Stimulated activated CD4-positive, alpha-beta T cell treated with anti-CD3 and anti-CD28 coated beads, TNF-alpha, amount 100 ng/mL, for 4 hours (primary cell): ENCODE results near the gene IKBIP.
A peak's percentile ranks its signal among the peaks of the same experiment; 100 is the strongest.
"Not testable (repeated sequence)": the region's sequence is repeated elsewhere in the genome, so short reads cannot be mapped to it uniquely, and the experiment has no call there.

Experiments used
- DNase-seq, 3 experiments: peaks; one replicate each; pipeline ENCODE4 v3.0.0-alpha.2; 2020; ENCODE audit warnings: low read depth in 3 of 3

The IKBIP gene

DNA sequence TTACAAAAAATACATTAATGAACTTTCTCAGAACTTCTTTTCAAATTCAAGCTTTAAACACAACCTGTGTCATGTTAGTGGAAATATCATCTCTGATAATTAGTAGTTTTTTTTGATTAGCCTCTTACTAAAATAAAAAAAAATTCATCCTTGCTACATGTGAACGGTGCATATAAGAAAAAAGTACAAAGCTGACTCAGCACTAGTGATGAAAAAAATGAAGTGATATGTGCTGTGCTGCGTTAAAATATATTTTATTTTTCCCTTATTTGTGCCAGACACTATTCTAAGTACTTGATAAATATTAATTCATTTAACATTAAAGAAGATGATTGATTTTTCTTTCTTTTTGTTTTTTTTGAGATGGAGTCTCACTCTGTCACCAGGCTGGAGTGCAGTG, 7.5 kb downstream of the IKBIP start:
- DNase-seq = no peak

DNA sequence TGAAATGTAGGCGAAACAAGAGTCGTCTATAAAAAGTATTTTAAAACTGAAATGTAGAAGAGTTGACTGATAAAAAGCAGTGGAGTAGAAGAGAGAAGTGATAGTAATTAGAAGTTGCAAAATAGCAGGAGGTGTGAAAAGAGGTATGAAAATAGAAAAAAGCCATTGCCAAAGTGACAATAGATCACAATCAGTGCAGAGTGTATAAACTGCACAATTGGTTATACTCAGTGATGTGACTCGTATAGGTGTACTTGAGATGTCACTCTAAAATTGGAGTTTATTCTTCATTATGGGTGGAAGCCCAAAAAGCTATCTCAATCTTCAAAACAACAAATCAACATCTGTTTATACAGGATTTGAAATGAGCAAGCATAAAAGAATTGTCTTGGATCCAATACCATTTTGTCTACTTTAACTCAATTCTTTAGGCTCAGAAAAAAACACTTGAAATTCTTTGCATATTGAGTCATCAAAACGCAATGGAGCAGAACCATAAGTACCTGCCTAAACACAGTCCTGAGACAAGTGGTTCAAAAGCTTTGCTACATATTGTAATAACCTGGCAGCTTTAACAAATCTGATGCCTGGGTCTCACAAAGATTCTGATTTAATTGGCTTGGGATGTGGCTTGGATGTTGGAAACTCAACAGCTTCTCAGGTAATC, 8.8 kb downstream of the IKBIP start:
- no peak for DNase-seq

DNA sequence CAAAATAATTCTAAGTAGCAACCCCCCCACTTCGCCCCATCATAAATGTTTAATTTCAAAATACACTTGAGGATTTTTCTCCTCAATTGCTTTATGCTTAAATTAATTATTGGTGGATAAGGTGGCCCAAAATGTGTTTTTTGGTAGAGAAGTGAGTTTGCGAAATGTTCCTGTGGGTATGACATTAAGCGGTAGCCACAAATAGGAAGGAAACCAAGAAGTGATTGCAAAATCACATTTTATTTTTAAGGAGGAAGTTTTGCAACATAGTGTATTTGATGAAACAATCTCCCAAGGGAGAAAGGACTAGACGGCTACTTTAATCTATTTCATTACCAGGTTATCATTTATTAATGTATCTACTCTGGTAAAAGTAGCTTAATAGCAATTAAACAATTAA, 25.6 kb downstream of the IKBIP start:
- no peak for DNase-seq

DNA sequence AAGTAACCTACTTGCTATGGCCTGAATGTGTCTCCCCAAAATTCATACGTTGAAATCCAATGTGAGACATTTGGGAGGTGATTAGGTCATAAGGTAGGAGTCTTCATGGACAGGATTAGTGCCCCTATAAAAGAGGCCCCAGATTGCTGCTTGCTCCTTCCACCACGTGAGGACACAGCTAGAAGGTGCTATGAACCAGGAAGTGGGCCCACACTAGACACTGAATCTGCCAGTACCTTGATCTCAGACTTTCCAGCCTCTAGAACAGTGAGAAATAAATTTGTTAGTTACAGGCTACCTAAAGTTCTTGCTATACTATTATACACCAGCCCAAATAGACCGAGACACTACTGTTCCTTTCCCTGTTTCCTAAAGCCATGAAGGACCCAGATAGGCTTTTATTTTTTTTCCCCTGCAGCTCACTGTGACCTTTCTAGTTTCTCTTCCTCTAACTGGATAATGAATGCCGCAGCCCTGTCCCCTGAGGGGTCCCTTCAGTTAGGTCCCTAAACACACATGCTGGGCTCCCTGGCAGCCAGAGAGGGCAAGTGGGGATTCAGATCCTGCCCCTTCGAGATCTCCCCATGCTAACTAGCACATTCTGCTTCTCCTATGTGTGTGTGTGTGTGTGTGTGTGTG, 31.8 kb downstream of the IKBIP start:
- no peak for DNase-seq

DNA sequence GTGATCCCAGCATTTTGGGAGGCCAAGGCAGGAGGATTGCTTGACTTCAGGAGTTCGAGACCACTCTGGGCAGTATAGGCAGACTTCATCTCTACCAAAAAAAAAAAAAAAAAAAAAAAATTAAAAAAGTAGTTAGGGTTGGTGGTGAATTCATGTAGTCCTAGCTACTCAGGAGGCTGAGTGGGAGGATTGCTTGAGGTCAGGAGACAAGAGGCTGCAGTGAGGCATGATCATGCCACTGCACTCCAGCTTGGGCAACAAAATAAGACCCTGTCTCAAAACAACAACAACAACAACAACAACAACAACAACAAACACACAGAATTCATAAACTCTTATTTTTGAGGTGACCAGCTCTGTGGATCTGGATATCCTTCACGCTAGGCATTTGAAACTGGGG, 34.0 kb downstream of the IKBIP start:
- no peak for DNase-seq

DNA sequence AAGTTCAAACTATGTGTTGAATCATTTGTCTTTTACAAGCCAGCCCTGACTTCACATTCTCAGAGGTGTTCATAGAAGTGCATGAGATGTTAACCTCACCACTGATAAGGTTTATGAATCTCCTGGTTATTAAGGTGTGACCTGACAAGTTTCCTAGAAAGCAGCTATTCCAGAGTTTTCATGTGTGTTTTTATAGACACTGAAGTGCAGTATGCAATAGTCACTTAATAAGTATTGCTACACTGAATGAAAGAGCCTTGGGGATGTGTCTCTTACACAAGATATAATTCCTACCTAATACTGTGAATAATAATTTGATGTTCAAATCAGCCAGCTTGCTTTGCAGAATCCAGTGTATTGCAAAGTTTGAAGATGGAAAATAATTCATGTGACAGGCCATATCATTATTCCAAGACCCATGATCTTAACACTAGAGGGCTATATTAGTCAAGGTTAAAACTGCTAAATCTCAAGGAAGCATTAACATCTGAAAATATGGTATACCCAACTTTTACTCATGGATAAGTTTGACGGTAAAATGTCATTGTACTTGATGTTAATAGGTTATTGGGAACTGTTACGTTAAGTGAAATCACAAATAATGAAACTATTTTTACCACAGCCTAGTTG, 38.1 kb downstream of the IKBIP start:
- DNase-seq = no peak

DNA sequence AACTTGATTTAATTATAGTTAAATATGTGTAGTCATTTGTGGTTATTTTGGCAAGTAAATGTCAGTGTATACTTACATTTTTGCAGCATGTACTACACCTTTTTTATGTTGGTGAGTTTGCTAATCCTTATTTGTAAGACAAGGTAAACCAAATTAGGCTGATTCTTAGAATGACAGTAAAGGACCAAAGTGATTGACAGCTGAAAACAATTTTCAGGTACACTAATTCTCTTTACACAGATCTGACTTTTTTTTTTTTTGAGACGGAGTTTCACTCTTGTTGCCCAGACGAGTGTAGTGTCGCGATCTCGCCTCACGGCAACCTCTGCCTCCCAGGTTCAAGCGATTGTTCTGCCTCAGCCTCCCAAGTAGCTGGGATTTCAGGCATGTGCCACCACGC, 42.7 kb downstream of the IKBIP start:
- no peak for DNase-seq

DNA sequence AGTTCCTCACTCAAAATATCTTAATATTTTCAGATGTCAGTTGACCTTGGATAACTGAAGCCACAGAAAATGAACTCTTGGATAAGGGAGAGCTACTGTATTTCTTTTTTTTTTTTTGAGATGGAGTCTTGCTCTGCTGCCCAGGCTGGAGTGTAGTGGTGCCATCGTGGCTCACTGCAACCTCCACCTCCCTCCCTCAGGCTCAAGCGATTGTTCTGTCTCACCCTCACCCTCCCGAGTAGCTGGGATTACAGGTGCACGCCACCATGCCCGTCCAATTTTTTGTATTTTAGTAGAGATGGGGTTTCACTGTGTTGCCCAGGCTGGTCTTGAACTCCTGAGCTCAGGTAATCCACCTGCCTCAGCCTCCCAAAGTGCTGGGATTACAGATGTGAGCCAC, 47.3 kb downstream of the IKBIP start:
- not testable (repeated sequence) for DNase-seq

DNA sequence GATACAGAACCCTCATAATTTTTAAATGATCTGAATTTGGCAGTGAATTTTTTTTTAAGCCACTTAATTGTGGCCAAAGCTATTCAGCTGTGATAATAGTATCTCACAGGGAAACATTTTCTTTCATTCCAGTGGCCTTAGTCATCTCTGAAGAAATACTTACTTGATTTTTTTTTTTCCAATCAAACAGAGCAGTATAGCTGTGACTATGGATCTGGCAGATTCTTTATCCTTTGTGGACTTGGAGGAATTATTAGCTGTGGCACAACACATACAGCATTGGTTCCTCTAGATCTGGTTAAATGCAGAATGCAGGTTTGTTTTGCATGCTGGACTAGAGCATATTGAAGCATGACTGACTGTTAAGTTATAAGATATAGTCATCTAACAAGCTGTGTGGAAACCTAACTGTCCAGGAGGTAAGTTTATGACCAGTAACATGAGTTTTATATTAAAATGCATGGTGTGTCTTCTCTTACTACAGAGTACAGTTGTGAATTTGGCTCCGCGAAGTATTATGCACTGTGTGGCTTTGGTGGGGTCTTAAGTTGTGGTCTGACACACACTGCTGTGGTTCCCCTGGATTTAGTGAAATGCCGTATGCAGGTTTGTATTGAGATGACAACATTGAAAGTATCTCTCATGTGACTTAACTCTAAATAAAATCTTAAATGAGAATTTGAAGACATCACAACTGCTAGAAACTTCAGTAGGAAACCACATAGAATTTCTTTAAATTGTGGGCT, 49.2 kb downstream of the IKBIP start:
- DNase-seq = no peak

DNA sequence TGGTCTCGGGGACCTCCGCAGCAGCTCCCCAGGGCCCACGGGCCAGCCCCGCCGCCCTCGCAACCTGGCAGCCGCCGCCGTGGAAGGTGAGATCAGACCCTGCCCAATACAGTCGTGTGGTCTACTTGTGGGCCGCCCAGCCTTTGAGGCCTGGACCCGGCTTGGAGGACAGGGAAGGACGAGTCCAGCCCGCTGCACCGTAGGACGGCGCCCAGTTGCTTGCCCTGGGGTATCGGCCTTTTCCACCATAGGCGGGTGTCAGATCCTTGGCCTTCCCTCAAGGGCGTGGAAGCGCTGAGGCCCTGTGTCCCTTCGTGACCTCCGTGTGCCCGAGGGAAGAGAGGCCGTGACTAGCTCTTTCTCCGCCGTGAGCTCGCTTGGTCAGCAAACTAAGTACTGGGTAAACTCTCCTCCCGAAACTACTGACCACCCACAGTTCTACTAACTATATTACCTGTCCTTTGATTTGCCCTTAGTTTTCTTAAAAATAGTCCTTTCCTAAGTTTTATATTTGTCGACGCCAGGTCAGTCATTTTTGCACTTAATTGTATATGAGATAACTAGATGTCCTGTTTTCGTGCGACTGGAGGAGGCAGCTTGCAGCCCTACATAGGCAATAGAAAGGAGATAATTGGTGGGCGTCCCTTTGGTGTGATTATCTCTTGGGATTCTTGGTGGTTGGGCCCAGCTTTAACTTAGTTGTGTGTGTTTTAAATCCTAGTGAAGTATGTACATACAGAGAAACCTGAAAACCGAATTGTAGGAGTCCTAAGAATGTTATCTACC, 50.3 kb downstream of the IKBIP start:
- peak in 2 of 3 experiments; percentile 9 to 12 for DNase-seq

DNA sequence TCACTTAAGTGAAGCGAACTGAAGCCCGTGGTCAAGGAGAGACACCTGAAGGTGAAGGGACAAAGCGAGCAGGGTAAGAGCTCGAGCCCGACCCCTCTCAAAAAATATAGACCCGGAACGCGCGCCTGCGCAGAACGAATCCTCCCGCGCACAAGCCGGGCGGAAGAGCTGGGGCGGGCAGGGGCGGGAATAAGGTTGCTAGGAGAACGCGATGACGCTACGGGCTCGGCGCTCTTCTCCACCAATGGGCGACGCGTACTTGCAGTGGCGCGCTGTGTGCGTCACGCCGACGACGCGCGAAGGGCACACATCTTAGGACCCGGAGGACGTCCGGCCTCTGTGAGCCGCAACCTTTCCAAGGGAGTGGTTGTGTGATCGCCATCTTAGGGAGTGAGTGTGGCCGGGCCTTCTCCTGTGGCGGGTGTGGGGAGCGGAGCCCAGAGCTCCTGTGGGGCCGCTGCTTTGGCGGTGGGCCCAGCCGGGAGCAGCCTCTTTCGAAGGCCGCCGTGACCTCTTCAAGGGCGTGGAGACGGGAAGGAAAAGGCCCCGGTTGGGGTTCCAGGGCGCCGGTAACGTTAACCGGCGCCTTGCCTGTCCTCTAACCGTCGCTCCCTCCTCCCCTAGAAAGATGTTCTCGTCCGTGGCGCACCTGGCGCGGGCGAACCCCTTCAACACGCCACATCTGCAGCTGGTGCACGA, 51.1 kb downstream of the IKBIP start, which contains the start of gene SLC25A3:
SLC25A3 (plus strand) TSS at position 336 of the 699 bp plus-strand sequence; CDS start at position 629, 293 bp downstream.
- peak; percentile 89 to 91 (median 89) for DNase-seq

DNA sequence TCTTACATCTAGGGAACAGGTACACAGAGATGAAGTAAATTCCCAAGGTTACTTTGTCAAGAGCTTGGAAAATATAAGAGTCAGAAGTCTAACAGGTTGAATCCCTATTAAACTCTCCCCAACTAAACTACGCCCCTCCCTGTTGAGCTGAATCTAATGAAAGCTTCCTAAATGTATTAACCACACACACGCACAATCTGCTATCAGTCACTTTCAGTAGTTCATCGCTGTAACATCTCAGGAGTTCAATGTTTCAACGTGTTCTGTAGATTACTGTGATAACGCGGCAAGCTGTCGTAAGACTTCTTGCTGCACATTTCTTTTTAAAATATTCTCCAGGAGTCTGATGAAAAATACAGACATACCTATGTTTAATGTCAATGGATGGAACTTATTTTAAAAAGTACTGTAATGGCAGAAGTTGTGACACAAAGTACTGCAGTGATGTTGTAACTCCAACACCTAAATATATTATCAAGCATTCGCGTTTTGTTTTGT, 51.7 kb downstream of the IKBIP start:
- DNase-seq = no peak

DNA sequence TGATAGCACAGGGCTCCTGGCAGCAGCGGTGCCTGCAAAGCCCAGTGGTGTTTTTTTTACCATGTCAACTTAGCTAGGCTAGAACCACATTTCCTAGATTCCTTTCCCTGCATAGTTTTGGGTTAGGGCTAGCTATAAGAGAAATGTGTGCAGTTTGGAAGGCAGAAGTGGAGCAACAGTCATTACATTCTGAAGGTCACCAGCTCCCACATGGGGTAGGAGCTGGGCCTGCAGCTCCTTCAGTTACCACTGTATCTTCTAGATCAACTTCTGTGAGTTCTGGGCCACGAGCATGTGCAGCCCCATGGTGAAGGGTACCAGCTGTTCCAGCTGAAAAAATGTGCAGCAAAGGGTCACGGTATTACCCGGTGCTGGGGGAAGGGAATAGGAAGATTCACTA, 53.4 kb downstream of the IKBIP start:
- no peak for DNase-seq

DNA sequence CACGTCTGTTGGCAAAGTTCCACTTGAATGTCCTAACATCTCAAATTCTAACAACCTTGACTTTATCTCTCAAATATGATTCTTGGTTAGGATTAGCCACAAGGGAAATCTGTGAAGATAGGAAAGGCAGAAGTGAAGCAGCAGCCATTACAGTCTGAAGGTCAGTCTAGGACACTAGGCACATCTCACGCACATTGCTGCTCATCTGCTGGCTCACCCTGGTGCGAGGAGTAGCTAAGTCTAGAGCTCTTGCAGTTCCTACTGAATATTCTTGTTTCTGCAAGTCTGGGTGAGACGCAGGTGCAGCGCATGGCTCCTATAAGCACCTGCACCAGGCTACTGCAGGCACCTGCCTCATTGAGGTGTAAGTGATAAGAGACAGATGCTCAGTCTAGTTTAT, 57.5 kb downstream of the IKBIP start:
- no peak for DNase-seq

DNA sequence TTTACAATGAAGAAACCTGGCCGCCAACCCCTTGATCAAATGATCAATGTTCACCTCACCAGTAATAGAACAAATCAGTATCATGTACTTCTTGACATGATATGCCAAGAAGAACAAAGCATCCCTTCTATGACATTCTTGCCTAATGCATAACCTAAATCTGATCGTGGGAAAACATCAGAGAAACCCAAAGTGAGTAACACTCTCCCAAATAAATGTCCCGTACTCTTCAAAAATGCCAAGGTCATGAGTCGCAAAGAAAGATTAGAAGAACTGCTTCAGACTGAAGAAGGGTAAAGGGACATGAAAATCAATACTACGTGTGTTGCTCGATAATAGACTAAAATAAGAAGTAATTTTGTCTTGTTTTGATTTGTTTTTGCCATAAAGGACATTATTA, 62.5 kb downstream of the IKBIP start:
- DNase-seq = no peak

DNA sequence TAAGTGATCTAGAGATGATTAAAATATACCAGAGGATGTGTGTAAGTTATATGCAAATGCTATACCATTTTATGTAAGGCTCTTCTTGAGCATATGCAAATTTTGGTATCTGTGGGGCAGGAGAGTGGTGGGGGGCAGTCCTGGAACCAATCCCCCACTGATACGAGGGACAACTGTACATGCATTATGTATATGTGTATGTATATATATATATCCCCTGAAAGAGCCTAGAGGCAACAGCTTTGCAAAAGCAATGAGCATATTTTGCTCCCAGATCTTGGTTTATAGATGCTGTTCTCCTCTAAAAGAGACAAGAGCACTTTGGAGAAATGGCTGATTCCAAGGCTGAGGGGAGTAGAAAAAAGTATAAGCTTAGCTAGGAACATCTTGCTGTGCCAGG, 63.5 kb downstream of the IKBIP start:
- no peak for DNase-seq

DNA sequence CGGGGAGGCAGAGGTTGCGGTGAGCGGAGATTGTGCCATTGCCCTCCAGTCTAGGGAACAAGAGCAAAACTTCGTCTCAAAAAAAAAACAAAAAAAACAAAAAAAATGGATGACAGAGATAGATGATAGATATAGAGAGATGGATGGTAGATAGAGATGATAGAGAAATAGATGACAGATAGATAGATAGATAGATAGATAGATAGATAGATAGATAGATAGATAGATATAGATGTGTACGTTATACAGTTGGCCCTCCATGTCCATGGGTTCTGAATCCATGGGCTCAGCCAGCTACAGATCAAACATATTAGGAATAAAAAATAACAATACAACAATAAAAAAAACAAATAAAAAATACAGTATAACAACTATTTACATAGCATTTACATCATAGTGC, 63.9 kb downstream of the IKBIP start:
- DNase-seq = no peak

DNA sequence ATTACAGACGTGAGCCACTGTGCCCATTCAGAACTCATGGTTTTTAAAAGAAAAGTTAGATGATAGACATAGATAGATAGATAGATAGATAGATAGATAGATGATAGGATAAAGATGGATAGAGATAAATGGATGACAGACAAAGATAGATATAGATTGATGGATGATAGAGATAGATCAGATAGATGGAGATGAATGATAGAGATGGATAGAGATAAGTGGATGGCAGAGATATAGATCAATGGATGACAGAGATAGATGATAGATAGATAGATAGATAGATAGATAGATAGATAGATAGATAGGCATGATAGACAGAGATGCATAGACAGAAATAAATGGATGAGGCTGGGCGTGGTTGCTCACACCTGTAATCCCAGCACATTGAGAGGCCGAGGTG, 64.8 kb downstream of the IKBIP start:
- no peak for DNase-seq

DNA sequence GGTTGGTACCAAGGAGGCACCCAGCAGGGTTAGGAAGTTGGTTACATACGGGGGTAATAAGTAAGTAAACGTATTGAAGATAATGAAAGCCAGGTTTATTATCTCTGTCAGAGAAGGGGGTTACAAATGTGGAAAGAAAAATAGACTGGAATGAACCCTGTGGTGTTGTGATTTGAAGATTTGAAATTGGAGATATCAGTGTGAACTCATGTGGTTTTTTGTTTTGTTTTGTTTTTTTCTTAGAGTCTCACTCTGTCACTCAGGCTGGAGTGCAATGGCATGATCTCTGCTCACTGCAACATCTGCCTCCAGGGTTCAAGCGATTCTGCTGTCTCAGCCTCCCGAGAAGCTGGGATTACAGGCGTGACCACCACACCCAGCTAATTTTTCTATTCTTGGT, 65.2 kb downstream of the IKBIP start:
- DNase-seq = no peak

DNA sequence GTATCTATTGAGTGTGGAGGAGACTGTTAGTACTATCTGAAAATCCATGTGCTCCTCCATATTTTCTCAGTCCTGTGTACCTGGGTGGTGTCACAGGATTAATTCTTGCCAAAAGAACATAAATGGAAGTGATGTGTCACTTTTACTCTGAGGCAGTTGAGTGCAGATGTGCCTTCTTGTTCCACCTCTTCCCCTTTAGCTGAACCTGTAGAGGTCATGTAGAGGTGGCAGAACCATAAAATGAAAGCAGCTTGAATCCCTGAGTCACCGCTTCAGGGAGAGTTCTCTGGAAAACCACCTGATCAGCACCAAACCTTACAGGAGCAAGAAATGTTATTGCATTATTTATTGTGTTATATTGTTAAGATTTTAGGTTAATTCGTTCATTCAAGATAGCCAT, 65.8 kb downstream of the IKBIP start:
- DNase-seq = no peak

DNA sequence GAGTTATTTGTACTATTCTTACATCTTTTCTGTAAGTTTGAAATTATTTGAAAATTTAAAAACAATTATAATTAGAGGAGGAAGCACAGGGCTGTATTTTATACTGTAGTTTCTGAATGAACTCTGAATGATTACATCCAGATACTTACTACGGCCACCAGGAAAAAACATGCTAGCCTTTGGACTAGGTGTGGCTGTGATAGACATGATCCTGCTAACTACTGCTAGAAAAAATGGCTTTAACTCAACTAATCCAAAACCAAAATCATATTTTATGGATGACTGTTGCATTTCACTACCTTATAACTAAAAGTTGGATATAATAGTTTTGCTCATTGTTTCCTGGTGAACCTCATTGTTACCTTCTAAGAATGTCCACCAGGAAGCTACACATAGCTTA, 66.2 kb downstream of the IKBIP start:
- no peak for DNase-seq
